Thyroid gland (tissue), 4 donors: Measurements from ENCODE around the gene GPSM1. TPM values are rescaled to one million over a fixed set of nuclear protein-coding genes. Genes with fewer than 3 reads are reported as not detected.

Experiments
- DNase-seq, 2 donors: peaks; one replicate each; pipeline ENCODE4 v3.0.0-alpha.2; 2019
- H3K27ac ChIP-seq, 3 donors: fragments of 200-600 bp; sonication (generic); 1 replicate in 2 of 3; 2 replicates in 1 of 3; pipeline ENCODE4 v1.5.1; 2016 to 2019; ENCODE audit warnings: mild to moderate bottlenecking in 1 of 3, moderate library complexity in 1 of 3
- H3K27me3 ChIP-seq: fragments of 200-600 bp; sonication (generic); one replicate; pipeline ENCODE4 v1.5.1; 2019
- H3K36me3 ChIP-seq, 2 donors: fragments of 200-600 bp; sonication (generic); one replicate each; pipeline ENCODE4 v1.5.1; 2016 to 2019
- H3K4me1 ChIP-seq, 2 donors: fragments of 200-600 bp; sonication (generic); one replicate each; pipeline ENCODE4 v1.5.1; 2017 to 2019
- H3K4me3 ChIP-seq, 3 donors: fragments of 200-600 bp; sonication (generic); replicated peaks in 1 of 3; 1 replicate in 2 of 3; 2 replicates in 1 of 3; pipeline ENCODE4 v1.5.1; 2016; ENCODE audit warnings: mild to moderate bottlenecking in 1 of 3
- H3K9me3 ChIP-seq: fragments of 200-600 bp; sonication (generic); one replicate; pipeline ENCODE4 v1.5.1; 2017
- CTCF ChIP-seq, 6 experiments: fragments of 200-600 bp in 3 of 6; fragments of 450-650 bp in 3 of 6; sonication (generic) in 3 of 6; IDR thresholded peaks; one replicate each; pipeline ENCODE4 v1.5.1; 2016 to 2019; ENCODE audit warnings: antibody characterized with exemption in 6 of 6, mild to moderate bottlenecking in 2 of 6, inconsistent platforms in 1 of 6, moderate library complexity in 1 of 6
- POLR2A ChIP-seq, 2 donors: fragments of 450-650 bp; IDR thresholded peaks; one replicate each; pipeline ENCODE4 v1.6.1; 2017; ENCODE audit warnings: antibody characterized with exemption in 2 of 2, mild to moderate bottlenecking in 2 of 2, moderate library complexity in 1 of 2
- WGBS, 2 donors: methylation state at CpG; one replicate each; pipeline ENCODE4 v1.1.5; 2017; 5-methylcytosine and 5-hydroxymethylcytosine counted together
- intact Hi-C: fragments of 100-400 bp; cut with DNase I; formaldehyde crosslinking; loops from one replicate; pipeline ENCODE4 v1.15.1; 2023
- total RNA-seq, 4 donors: library from RNA; depleted of rRNA; stranded (reverse); fragments of >200 nt; gene quantifications; one replicate each; pipeline ENCODE4 v1.2.3, GENCODE V29; 2016

Gene GPSM1
- total RNA-seq, 4 donors from 2014 or later, result 5.9 to 18.1 (median 12.2) TPM

- no peak for TF ChIP-seq POLR2A (IDR thresholded peaks at IDR 0.05)
- no peak for TF ChIP-seq CTCF (IDR thresholded peaks at IDR 0.05)
- H3K4me3 ChIP-seq, result no peak overlapping the region
- DNase-seq, result no peak
- intact Hi-C loops, result no loop called here
- 90 to 95% methylated on average over 6 to 7 of the region's 7 CpGs for WGBS, 2 donors
- no peaks in the 10 kb centered on the region for H3K9me3 ChIP-seq
- H3K36me3 ChIP-seq, result peaks cover 11 to 23% of the 10 kb centered on the region in 2 donors
- H3K27me3 ChIP-seq, result no peaks in the 10 kb centered on the region
- peaks cover 17 to 21% of the 10 kb centered on the region in 2 donors for H3K4me1 ChIP-seq
- H3K27ac ChIP-seq, result no peak overlapping the region
These were observed 80.6 kb downstream of the GPSM1 start for GRCh38 chr9:136407911-136408310.

Other genes with a start within 250 kb of the GPSM1 start
- gene NACC2, start 232.2 kb upstream of the GPSM1 start, total RNA-seq, result 10 to 100 TPM; 18.4 to 33.6 (median 22.4) TPM
- 10 to 100 TPM; 23.5 to 35.3 (median 25.6) TPM for gene TMEM250, start 208.7 kb upstream of the GPSM1 start, total RNA-seq
- gene LHX3, start 122.4 kb upstream of the GPSM1 start, total RNA-seq, result not detected
- 10 to 100 TPM in 3 of 4 donors, 1 to 10 TPM in 1; 8.9 to 19.1 (median 11.2) TPM for gene QSOX2, start 81.7 kb upstream of the GPSM1 start, total RNA-seq
- gene CCDC187, start 23.4 kb upstream of the GPSM1 start, total RNA-seq, result 1 to 10 TPM; 5.2 to 9.1 (median 6.2) TPM
- gene DNLZ, start 36.2 kb downstream of the GPSM1 start, total RNA-seq, result 10 to 100 TPM; 16.2 to 58.4 (median 23.1) TPM
- gene CARD9, start 46.1 kb downstream of the GPSM1 start, total RNA-seq, result 1 to 10 TPM in 1 of 4 donors, under 1 TPM in 3; 0.27 to 1.5 (median 0.74) TPM
- gene SNAPC4, start 72.6 kb downstream of the GPSM1 start, total RNA-seq, result 1 to 10 TPM; 7.0 to 8.0 (median 7.5) TPM
- 10 to 100 TPM; 27.9 to 46.1 (median 33.9) TPM for gene ENTR1, start 83.1 kb downstream of the GPSM1 start, total RNA-seq
- gene PMPCA, start 83.1 kb downstream of the GPSM1 start, total RNA-seq, result 10 to 100 TPM; 28.8 to 48.2 (median 39.0) TPM
- gene INPP5E, start 112.3 kb downstream of the GPSM1 start, total RNA-seq, result 10 to 100 TPM; 10.2 to 21.3 (median 13.4) TPM
- gene SEC16A, start 155.5 kb downstream of the GPSM1 start, total RNA-seq, result 10 to 100 TPM; 47.7 to 73.8 (median 62.5) TPM
- 10 to 100 TPM; 19.6 to 35.4 (median 23.2) TPM for gene NOTCH1, start 218.5 kb downstream of the GPSM1 start, total RNA-seq